SK-N-MC (cell line): ENCODE measurements around the gene PLAAT2.
A peak's percentile ranks its signal among the peaks of the same experiment; 100 is the strongest.
"Not testable (repeated sequence)": the region's sequence is repeated elsewhere in the genome, so short reads cannot be mapped to it uniquely, and the experiment has no call there.

Source experiments
- DNase-seq: peaks from one replicate; pipeline ENCODE4 v3.0.0-alpha.2; 2011; ENCODE audit warnings: low read depth, low spot score
- H3K27ac ChIP-seq: fragments of 200-600 bp; sonication (generic); 2 replicates; pipeline ENCODE4 v1.5.1; 2016; ENCODE audit warnings: mixed run types
- H3K36me3 ChIP-seq: fragments of 200-600 bp; sonication (generic); 2 replicates; pipeline ENCODE4 v1.6.1; 2017; ENCODE audit warnings: antibody characterized with exemption, low read length, mixed read lengths; ENCODE audit not compliant: insufficient read depth
- H3K4me3 ChIP-seq: fragments of 200-600 bp; sonication (generic); 2 replicates; pipeline ENCODE4 v1.5.1; 2016
- H3K9ac ChIP-seq: fragments of 200-600 bp; sonication (generic); 2 replicates; pipeline ENCODE4 v1.8.0; 2017; ENCODE audit warnings: mixed run types, mixed read lengths; ENCODE audit not compliant: insufficient read length
- H3K9me3 ChIP-seq: fragments of 200-600 bp; sonication (generic); 2 replicates; pipeline ENCODE4 v1.6.1; 2017; ENCODE audit warnings: low read depth, mild to moderate bottlenecking, antibody characterized with exemption, low read length, moderate library complexity, mixed read lengths
- EZH2 ChIP-seq: fragments of 200-600 bp; sonication (generic); IDR thresholded peaks from one replicate; pipeline ENCODE4 v1.6.1; 2017; ENCODE audit warnings: antibody characterized with exemption
- FOXP2 ChIP-seq: optimal IDR thresholded peaks from 2 replicates; pipeline ENCODE3; 2011; ENCODE audit warnings: mild to moderate bottlenecking, moderate library complexity; ENCODE audit not compliant: insufficient read depth; ENCODE audit errors: extremely low read length, control extremely low read depth
- POLR2AphosphoS5 ChIP-seq: IDR thresholded peaks from 2 replicates; pipeline ENCODE4 v1.6.1; 2012; ENCODE audit warnings: mild to moderate bottlenecking, low read depth, low read length, borderline replicate concordance

The PLAAT2 gene

DNA sequence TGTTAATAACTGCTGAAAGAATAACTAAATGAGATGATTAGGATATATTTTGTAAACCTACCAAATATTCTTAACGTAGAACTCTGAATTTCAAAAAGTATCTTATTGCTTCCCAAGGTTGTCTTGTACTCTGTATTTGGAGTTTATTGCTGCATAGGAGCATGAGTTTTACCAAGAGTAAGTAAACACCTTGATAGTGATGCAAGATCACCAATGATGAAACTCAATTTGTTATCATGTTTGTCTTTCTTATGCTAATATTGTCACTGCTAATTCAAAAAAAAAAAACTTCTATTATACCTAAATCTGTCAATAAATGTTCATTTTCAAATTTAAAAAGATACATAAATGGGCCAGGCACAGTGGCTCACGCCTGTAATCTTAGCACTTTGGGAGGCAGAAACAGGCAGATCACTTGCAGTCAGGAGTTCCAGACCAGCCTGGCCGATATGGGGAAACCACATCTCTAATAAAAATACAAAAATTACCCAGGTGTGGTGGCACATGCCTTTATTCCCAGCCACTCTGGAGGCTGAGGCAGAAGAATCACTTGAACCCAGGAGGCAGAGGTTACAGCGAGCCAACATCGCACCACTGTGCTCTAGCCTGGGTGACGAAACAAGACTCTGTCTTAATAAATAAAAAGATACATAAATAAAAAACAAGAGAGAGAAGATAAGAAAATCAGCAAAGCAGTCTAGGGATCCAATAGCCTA lies 23.4 kb upstream of the PLAAT2 start:
- Histone ChIP-seq H3K4me3 (no peak overlapping the region), H3K27ac (no peak overlapping the region), H3K9ac (no peak overlapping the region), H3K9me3 (no peaks in the 10 kb centered on the region), H3K36me3 (no peaks in the 10 kb centered on the region)
- TF ChIP-seq POLR2AphosphoS5 = no peak
- TF ChIP-seq FOXP2 = no peak
- no peak for TF ChIP-seq EZH2
- DNase-seq = no peak

DNA sequence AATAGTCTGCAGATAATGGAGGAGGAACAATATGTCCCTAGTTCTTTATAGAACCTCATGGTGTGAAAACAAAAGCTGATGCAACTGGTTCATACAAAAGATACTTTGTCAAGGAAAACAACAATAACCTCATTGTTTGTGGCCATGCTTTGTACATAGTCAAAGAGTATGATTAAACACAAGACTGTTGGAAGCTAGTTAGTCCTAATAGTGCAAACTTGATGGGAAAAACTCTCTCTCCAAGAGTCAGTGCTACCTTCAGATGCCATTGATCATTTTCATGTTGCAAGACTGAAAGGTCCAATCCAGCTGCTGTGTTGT lies 20.1 kb upstream of the PLAAT2 start:
- no peaks in the 10 kb centered on the region for H3K36me3 ChIP-seq
- no peak for DNase-seq
- no peak overlapping the region for H3K4me3 ChIP-seq
- no peak overlapping the region for H3K9ac ChIP-seq
- peak overlapping the region; percentile 16; the same call in 1 of the 2 replicates for H3K27ac ChIP-seq
- no peak for TF ChIP-seq FOXP2
- no peak for TF ChIP-seq POLR2AphosphoS5
- no peak for TF ChIP-seq EZH2
- no peaks in the 10 kb centered on the region for H3K9me3 ChIP-seq

DNA sequence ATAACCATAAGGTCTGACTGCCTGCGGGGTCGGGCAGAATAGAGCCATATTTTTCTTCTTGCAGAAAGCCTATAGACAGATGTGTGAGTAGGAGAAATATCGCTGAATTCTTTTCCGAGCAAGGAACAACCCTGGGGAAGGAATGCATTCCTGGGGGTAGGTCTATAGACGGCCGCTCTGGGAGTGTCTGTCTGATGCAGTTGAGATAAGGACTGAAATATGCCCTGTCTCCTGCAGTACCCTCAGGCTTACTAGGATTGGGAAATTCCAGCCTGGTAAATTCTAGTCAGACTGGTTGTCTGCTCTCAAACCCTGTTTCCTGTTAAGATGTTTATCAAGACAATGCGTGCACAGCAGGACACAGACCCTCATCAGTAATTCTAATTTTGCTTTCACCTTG lies 18.0 kb upstream of the PLAAT2 start:
- H3K36me3 ChIP-seq, H3K9ac ChIP-seq, H3K9me3 ChIP-seq: not testable (repeated sequence)
- H3K27ac ChIP-seq = peak overlapping the region; percentile 76; the same call in 1 of the 2 replicates
- DNase-seq = peak; percentile 65
- H3K4me3 ChIP-seq = peak overlapping the region; percentile 45

DNA sequence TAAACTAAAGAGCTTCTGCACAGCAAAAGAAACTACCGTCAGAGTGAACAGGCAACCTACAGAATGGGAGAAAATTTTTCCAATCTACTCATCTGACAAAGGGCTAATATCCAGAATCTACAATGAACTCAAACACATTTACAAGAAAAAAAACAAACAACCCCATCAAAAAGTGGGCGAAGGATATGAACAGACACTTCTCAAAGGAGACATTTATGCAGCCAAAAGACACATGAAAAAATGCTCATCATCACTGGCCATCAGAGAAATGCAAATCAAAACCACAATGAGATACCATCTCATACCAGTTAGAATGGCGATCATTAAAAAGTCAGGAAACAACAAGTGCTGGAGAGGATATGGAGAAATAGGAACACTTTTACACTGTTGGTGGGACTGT lies 15.7 kb upstream of the PLAAT2 start:
- not testable (repeated sequence) for H3K36me3 ChIP-seq

GRCh38 chr11:63574856-63575602 lies 11.8 kb upstream of the PLAAT2 start:
- no peaks in the 10 kb centered on the region for H3K9me3 ChIP-seq
- TF ChIP-seq POLR2AphosphoS5 = no peak
- TF ChIP-seq EZH2 = no peak
- no peak for TF ChIP-seq FOXP2
- no peak for DNase-seq
- H3K4me3 ChIP-seq = no peak overlapping the region
- H3K9ac ChIP-seq = no peak overlapping the region
- H3K27ac ChIP-seq = no peak overlapping the region
- H3K36me3 ChIP-seq = no peaks in the 10 kb centered on the region

More for the DNA sequence above, 15.7 kb upstream of the PLAAT2 start:
- not testable (repeated sequence) for DNase-seq, H3K4me3 ChIP-seq, H3K9ac ChIP-seq, H3K9me3 ChIP-seq, H3K27ac ChIP-seq

DNA sequence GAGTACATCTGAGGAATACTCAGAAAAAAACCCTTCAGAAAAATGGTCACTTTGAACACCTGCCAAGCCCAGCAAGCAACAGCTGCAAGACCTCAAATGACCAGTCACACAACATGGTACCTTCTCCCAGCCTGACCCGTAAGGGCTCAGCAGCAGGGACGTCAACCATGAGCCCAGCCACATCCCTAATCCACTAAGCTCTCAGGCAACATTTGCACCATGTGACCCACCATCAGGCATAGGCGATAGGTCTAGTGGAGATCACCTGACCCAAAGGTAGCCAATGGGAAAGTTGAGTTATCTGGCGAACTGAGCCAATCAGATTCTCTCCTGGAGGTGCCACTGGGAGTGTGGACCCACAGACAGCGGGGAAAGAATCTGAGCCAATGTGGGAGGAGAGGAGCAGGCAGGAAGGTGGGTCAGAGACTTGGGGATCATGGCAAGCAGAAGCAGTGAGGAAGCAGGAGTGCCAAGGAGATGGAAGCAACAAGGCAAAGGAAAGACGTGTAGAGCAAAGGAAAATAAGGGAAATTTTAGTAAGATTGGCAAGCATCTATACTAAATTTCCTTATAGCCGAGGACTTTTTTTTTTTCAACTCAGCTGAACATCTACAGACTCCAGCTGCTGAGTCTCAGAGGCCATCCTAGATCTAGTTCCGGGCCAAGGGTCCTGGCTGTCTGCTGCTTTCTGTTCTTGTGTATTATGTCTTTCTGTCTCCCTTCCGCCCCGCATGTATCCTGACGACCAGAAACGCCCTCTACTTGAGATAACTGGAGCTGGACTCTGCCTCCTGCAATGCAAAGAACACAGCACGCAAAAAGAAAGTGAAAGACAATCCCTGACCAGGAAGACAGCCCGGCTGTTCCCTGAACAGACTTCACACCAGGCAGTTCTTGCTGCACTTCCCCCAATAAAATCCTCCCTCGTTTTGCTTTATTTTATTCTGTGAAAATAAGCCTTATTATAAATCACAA lies 11.0 kb upstream of the PLAAT2 start:
- no peak overlapping the region for H3K4me3 ChIP-seq
- no peak for TF ChIP-seq EZH2
- TF ChIP-seq FOXP2 = no peak
- no peak for TF ChIP-seq POLR2AphosphoS5
- no peak overlapping the region for H3K9ac ChIP-seq
- H3K27ac ChIP-seq = no peak overlapping the region
- DNase-seq = no peak
- H3K9me3 ChIP-seq = no peaks in the 10 kb centered on the region
- no peaks in the 10 kb centered on the region for H3K36me3 ChIP-seq

- Histone ChIP-seq H3K36me3 (no peaks in the 10 kb centered on the region), H3K4me3 (no peak overlapping the region), H3K9ac (no peak overlapping the region), H3K27ac (no peak overlapping the region), H3K9me3 (no peaks in the 10 kb centered on the region)
- TF ChIP-seq FOXP2 = no peak
- no peak for TF ChIP-seq EZH2
- no peak for TF ChIP-seq POLR2AphosphoS5
- DNase-seq = no peak
Observed at GRCh38 chr11:63572026-63572688, 9.0 kb upstream of the PLAAT2 start.

DNA sequence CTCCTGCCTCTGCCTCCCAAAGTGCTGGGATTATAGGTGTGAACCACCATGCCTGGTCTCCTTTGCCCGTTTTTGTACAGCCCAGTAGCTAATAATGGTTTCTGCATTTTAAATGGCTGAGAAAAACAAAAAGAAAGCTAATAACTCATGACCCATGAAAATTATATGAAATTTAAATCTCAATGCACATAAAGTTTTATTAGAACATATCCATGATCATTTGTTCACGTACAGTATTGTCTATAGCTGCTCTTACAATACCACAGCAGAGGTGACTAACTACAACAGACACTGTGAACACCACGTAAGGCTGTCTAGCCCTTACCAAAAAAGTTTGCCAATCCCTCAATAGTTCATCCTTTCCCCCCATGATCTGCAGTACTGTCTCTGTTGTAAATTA lies 6.4 kb upstream of the PLAAT2 start:
- H3K9ac ChIP-seq = no peak overlapping the region
- no peak overlapping the region for H3K27ac ChIP-seq
- no peak for DNase-seq
- TF ChIP-seq FOXP2 = no peak
- TF ChIP-seq POLR2AphosphoS5 = no peak
- TF ChIP-seq EZH2 = no peak
- no peak overlapping the region for H3K4me3 ChIP-seq
- no peaks in the 10 kb centered on the region for H3K36me3 ChIP-seq
- no peaks in the 10 kb centered on the region for H3K9me3 ChIP-seq
